ENCODE results near the gene NCK2. TPM values are rescaled to one million over a fixed set of nuclear protein-coding genes. Genes with fewer than 3 reads are reported as not detected.
A peak's percentile ranks its signal among the peaks of the same experiment; 100 is the strongest.

NCK2 gene
- 14.5 TPM for total RNA-seq
- 31.4 TPM for polyA plus RNA-seq
- long read RNA-seq, donor 1, partial matches to known transcripts, result 0 of 1 reads
- long read RNA-seq, donor 1, other reads (novel, unspliced or antisense), result 0 of 1 reads
- long read RNA-seq, donor 2, transcript NCK2-201 (5 exons, 2,683 nt), result major isoform, 13 of 22 reads
- long read RNA-seq, donor 2, partial matches to known transcripts, result 8 of 22 reads
- long read RNA-seq, donor 2, other reads (novel, unspliced or antisense), result 0 of 22 reads
- long read RNA-seq, donor 3, transcript NCK2-201 (5 exons, 2,683 nt), result major isoform, 6 of 8 reads
- long read RNA-seq, donor 3, partial matches to known transcripts, result 0 of 8 reads
- long read RNA-seq, donor 3, other reads (novel, unspliced or antisense), result 0 of 8 reads
- long read RNA-seq, donor 4, partial matches to known transcripts, result 5 of 9 reads
- long read RNA-seq, donor 4, other reads (novel, unspliced or antisense), result 0 of 9 reads
- long read RNA-seq, donor 5, transcript NCK2-201 (5 exons, 2,683 nt), result major isoform, 12 of 51 reads
- long read RNA-seq, donor 5, partial matches to known transcripts, result 38 of 51 reads
- long read RNA-seq, donor 5, other reads (novel, unspliced or antisense), result 0 of 51 reads
- long read RNA-seq, donor 6, transcript NCK2-201 (5 exons, 2,683 nt), result major isoform, 10 of 11 reads
- long read RNA-seq, donor 6, partial matches to known transcripts, result 0 of 11 reads
- long read RNA-seq, donor 6, other reads (novel, unspliced or antisense), result 0 of 11 reads
- long read RNA-seq, donor 7, partial matches to known transcripts, result 21 of 24 reads
- long read RNA-seq, donor 7, other reads (novel, unspliced or antisense), result 0 of 24 reads
- long read RNA-seq, donor 8, partial matches to known transcripts, result 0 of 4 reads
- long read RNA-seq, donor 8, other reads (novel, unspliced or antisense), result 0 of 4 reads
- long read RNA-seq, donor 9, partial matches to known transcripts, result 0 of 3 reads
- long read RNA-seq, donor 9, other reads (novel, unspliced or antisense), result 0 of 3 reads
- long read RNA-seq, donor 10, transcript NCK2-201 (5 exons, 2,683 nt), result major isoform, 5 of 5 reads
- long read RNA-seq, donor 10, partial matches to known transcripts, result 0 of 5 reads
- long read RNA-seq, donor 10, other reads (novel, unspliced or antisense), result 0 of 5 reads

- H3K4me1 ChIP-seq (ENCODE audit: control insufficient read depth in 2 of 2, insufficient read depth in 2 of 2, low read length in 2 of 2), result peaks cover 11 to 40% of the 10 kb centered on the region in 2 donors
- H3K36me3 ChIP-seq (ENCODE audit: control insufficient read depth in 2 of 2, insufficient read depth in 2 of 2, low read length in 1 of 2), result peaks cover 10% of the 10 kb centered on the region in 2 donors
- no peaks in the 10 kb centered on the region for H3K27me3 ChIP-seq (ENCODE audit: control insufficient read depth in 2 of 2, insufficient read depth in 1 of 2, low read length in 1 of 2)
- H3K27ac ChIP-seq (ENCODE audit: low read depth in 1 of 2, low read length in 1 of 2), result peak within 1 kb of the TSS; percentile 38 to 87
- H3K4me3 ChIP-seq (ENCODE audit: low read length in 2 of 2), result peak within 1 kb of the TSS; percentile 68 to 92
- WGBS, result under 1% methylated on average over 119 of the region's 119 CpGs
- peak in 3 of 9 donors; percentile 22 to 63 (median 28) for DNase-seq (ENCODE audit: low read depth in 6 of 9, low spot score in 9 of 9)
- H3K9me3 ChIP-seq (ENCODE audit: control insufficient read depth in 2 of 2, insufficient read depth in 1 of 2, low read length in 1 of 2), result peaks cover 0 to 4% of the 10 kb centered on the region in 2 donors
Observed at GRCh38 chr2:105744909-105745853, at the start of gene NCK2. Gene NCK2 (plus strand): TSS chr2:105744912. CDS start chr2:105855064, 110,152 bp downstream.

GRCh38 chr2:105697781-105698449, 46.8 kb upstream of the NCK2 start:
- 72% methylated on average over 10 of the region's 10 CpGs for WGBS
- Histone ChIP-seq H3K9me3 (ENCODE audit: control insufficient read depth in 2 of 2, insufficient read depth in 1 of 2, low read length in 1 of 2) (no peaks in the 10 kb centered on the region), H3K27ac (ENCODE audit: low read depth in 1 of 2, low read length in 1 of 2) (no peak overlapping the region), H3K4me3 (ENCODE audit: low read length in 2 of 2) (no peak overlapping the region), H3K27me3 (ENCODE audit: control insufficient read depth in 2 of 2, insufficient read depth in 1 of 2, low read length in 1 of 2) (no peaks in the 10 kb centered on the region), H3K4me1 (ENCODE audit: control insufficient read depth in 2 of 2, insufficient read depth in 2 of 2, low read length in 2 of 2) (no peaks in the 10 kb centered on the region), H3K36me3 (ENCODE audit: control insufficient read depth in 2 of 2, insufficient read depth in 2 of 2, low read length in 1 of 2) (no peaks in the 10 kb centered on the region)
- no peak for DNase-seq (ENCODE audit: low read depth in 6 of 9, low spot score in 9 of 9)

GRCh38 chr2:105698820-105699219, 45.9 kb upstream of the NCK2 start:
- no peak for DNase-seq (ENCODE audit: low read depth in 6 of 9, low spot score in 9 of 9)
- Histone ChIP-seq H3K4me1 (ENCODE audit: control insufficient read depth in 2 of 2, insufficient read depth in 2 of 2, low read length in 2 of 2) (no peaks in the 10 kb centered on the region), H3K27ac (ENCODE audit: low read depth in 1 of 2, low read length in 1 of 2) (no peak overlapping the region), H3K4me3 (ENCODE audit: low read length in 2 of 2) (no peak overlapping the region), H3K9me3 (ENCODE audit: control insufficient read depth in 2 of 2, insufficient read depth in 1 of 2, low read length in 1 of 2) (no peaks in the 10 kb centered on the region), H3K27me3 (ENCODE audit: control insufficient read depth in 2 of 2, insufficient read depth in 1 of 2, low read length in 1 of 2) (no peaks in the 10 kb centered on the region), H3K36me3 (ENCODE audit: control insufficient read depth in 2 of 2, insufficient read depth in 2 of 2, low read length in 1 of 2) (no peaks in the 10 kb centered on the region)
- 85% methylated on average over 2 of the region's 2 CpGs for WGBS

- no peak overlapping the region for H3K27ac ChIP-seq (ENCODE audit: low read depth in 1 of 2, low read length in 1 of 2)
- no peak for DNase-seq (ENCODE audit: low read depth in 6 of 9, low spot score in 9 of 9)
- no peak overlapping the region for H3K4me3 ChIP-seq (ENCODE audit: low read length in 2 of 2)
- no peaks in the 10 kb centered on the region for H3K36me3 ChIP-seq (ENCODE audit: control insufficient read depth in 2 of 2, insufficient read depth in 2 of 2, low read length in 1 of 2)
- no peaks in the 10 kb centered on the region for H3K4me1 ChIP-seq (ENCODE audit: control insufficient read depth in 2 of 2, insufficient read depth in 2 of 2, low read length in 2 of 2)
- no peaks in the 10 kb centered on the region for H3K27me3 ChIP-seq (ENCODE audit: control insufficient read depth in 2 of 2, insufficient read depth in 1 of 2, low read length in 1 of 2)
- no peaks in the 10 kb centered on the region for H3K9me3 ChIP-seq (ENCODE audit: control insufficient read depth in 2 of 2, insufficient read depth in 1 of 2, low read length in 1 of 2)
- 94% methylated on average over 3 of the region's 3 CpGs for WGBS
Observed at GRCh38 chr2:105701042-105701441, 43.7 kb upstream of the NCK2 start.

GRCh38 chr2:105708697-105709096, 36.0 kb upstream of the NCK2 start:
- no peak for DNase-seq (ENCODE audit: low read depth in 6 of 9, low spot score in 9 of 9)
- Histone ChIP-seq H3K9me3 (ENCODE audit: control insufficient read depth in 2 of 2, insufficient read depth in 1 of 2, low read length in 1 of 2) (no peaks in the 10 kb centered on the region), H3K4me1 (ENCODE audit: control insufficient read depth in 2 of 2, insufficient read depth in 2 of 2, low read length in 2 of 2) (no peaks in the 10 kb centered on the region), H3K4me3 (ENCODE audit: low read length in 2 of 2) (no peak overlapping the region), H3K36me3 (ENCODE audit: control insufficient read depth in 2 of 2, insufficient read depth in 2 of 2, low read length in 1 of 2) (no peaks in the 10 kb centered on the region), H3K27ac (ENCODE audit: low read depth in 1 of 2, low read length in 1 of 2) (no peak overlapping the region), H3K27me3 (ENCODE audit: control insufficient read depth in 2 of 2, insufficient read depth in 1 of 2, low read length in 1 of 2) (no peaks in the 10 kb centered on the region)

- H3K9me3 ChIP-seq (ENCODE audit: control insufficient read depth in 2 of 2, insufficient read depth in 1 of 2, low read length in 1 of 2), result no peaks in the 10 kb centered on the region
Observed at GRCh38 chr2:105711394-105711793, 33.3 kb upstream of the NCK2 start.

GRCh38 chr2:105712166-105712915, 32.4 kb upstream of the NCK2 start:
- H3K4me1 ChIP-seq (ENCODE audit: control insufficient read depth in 2 of 2, insufficient read depth in 2 of 2, low read length in 2 of 2), result no peaks in the 10 kb centered on the region
- no peak for DNase-seq (ENCODE audit: low read depth in 6 of 9, low spot score in 9 of 9)
- H3K9me3 ChIP-seq (ENCODE audit: control insufficient read depth in 2 of 2, insufficient read depth in 1 of 2, low read length in 1 of 2), result no peaks in the 10 kb centered on the region
- H3K4me3 ChIP-seq (ENCODE audit: low read length in 2 of 2), result no peak overlapping the region
- no peak overlapping the region for H3K27ac ChIP-seq (ENCODE audit: low read depth in 1 of 2, low read length in 1 of 2)
- H3K36me3 ChIP-seq (ENCODE audit: control insufficient read depth in 2 of 2, insufficient read depth in 2 of 2, low read length in 1 of 2), result no peaks in the 10 kb centered on the region
- WGBS, result 93% methylated on average over 5 of the region's 5 CpGs
- H3K27me3 ChIP-seq (ENCODE audit: control insufficient read depth in 2 of 2, insufficient read depth in 1 of 2, low read length in 1 of 2), result no peaks in the 10 kb centered on the region

More at GRCh38 chr2:105711394-105711793, 33.3 kb upstream of the NCK2 start:
- Histone ChIP-seq H3K4me3 (ENCODE audit: low read length in 2 of 2) (no peak overlapping the region), H3K36me3 (ENCODE audit: control insufficient read depth in 2 of 2, insufficient read depth in 2 of 2, low read length in 1 of 2) (no peaks in the 10 kb centered on the region), H3K27me3 (ENCODE audit: control insufficient read depth in 2 of 2, insufficient read depth in 1 of 2, low read length in 1 of 2) (no peaks in the 10 kb centered on the region), H3K27ac (ENCODE audit: low read depth in 1 of 2, low read length in 1 of 2) (no peak overlapping the region), H3K4me1 (ENCODE audit: control insufficient read depth in 2 of 2, insufficient read depth in 2 of 2, low read length in 2 of 2) (no peaks in the 10 kb centered on the region)
- no peak for DNase-seq (ENCODE audit: low read depth in 6 of 9, low spot score in 9 of 9)

All from thymus (tissue), 14 donors.